Sigmoid colon (tissue), 4 donors: ENCODE data around the gene ADCY5.

Experiments
- EP300 ChIP-seq, 4 donors: sonication (generic); formaldehyde crosslinking; IDR thresholded peaks; one replicate each; pipeline ENCODE4 v1.6.1; 2017; ENCODE audit warnings: antibody characterized with exemption in 4 of 4
- POLR2A ChIP-seq, 2 donors: fragments of 450-650 bp; IDR thresholded peaks; one replicate each; pipeline ENCODE4 v1.6.1; 2016; ENCODE audit warnings: antibody characterized with exemption in 2 of 2, mild to moderate bottlenecking in 2 of 2, moderate library complexity in 2 of 2
- TF ChIP-seq, protein P1 (sequence below), 4 experiments: fragments of 450-650 bp in 3 of 4; fragments of 200-600 bp in 1 of 4; IDR thresholded peaks; one replicate each; pipeline ENCODE4 v1.5.1; 2016 to 2019; ENCODE audit warnings: antibody characterized with exemption in 4 of 4, mild to moderate bottlenecking in 3 of 4, moderate library complexity in 2 of 4

DNA sequence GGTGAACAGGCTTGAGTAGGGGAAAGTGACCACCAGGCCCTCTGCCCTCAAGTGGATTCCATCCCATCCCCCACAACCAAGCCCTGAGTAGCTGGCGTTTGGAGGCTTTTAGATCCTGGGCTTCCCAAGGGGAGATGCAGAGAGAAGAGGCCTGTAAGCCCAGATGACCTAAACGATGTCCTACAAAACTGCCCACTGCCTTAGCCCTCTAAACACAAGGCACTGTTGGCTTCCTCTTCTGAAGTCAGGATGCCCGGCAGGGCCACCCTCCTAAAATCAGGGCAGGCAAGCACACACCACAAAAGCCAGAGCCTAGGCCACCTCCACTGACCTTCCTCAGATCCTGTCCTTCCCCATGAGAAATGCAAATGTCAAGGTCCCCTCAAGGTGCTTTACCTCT is 68.6 kb downstream of the ADCY5 start:
- TF ChIP-seq, protein P1, sequence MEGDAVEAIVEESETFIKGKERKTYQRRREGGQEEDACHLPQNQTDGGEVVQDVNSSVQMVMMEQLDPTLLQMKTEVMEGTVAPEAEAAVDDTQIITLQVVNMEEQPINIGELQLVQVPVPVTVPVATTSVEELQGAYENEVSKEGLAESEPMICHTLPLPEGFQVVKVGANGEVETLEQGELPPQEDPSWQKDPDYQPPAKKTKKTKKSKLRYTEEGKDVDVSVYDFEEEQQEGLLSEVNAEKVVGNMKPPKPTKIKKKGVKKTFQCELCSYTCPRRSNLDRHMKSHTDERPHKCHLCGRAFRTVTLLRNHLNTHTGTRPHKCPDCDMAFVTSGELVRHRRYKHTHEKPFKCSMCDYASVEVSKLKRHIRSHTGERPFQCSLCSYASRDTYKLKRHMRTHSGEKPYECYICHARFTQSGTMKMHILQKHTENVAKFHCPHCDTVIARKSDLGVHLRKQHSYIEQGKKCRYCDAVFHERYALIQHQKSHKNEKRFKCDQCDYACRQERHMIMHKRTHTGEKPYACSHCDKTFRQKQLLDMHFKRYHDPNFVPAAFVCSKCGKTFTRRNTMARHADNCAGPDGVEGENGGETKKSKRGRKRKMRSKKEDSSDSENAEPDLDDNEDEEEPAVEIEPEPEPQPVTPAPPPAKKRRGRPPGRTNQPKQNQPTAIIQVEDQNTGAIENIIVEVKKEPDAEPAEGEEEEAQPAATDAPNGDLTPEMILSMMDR (IDR thresholded peaks at IDR 0.05): no peak
- TF ChIP-seq EP300 (IDR thresholded peaks at IDR 0.05) (no peak), POLR2A (IDR thresholded peaks at IDR 0.05) (no peak)
